ENCODE measurements around the gene PRODH2.

- TF ChIP-seq POLR2A (IDR thresholded peaks at IDR 0.05) (no peak), CTCF (IDR thresholded peaks at IDR 0.05) (no peak)
These were observed 44.6 kb downstream of the PRODH2 start for GRCh38 chr19:35768082-35768421.

Measured in right lobe of liver (tissue), 4 donors.